Erythroblast (primary cell): ENCODE results near the gene RRAGD.

Experiments
- GATA1 ChIP-seq: IDR thresholded peaks from 2 replicates; pipeline ENCODE4 v1.6.1; 2011; ENCODE audit warnings: low read depth, mild to moderate bottlenecking, control low read depth, low read length, moderate library complexity
- POLR2A ChIP-seq: IDR thresholded peaks from 2 replicates; pipeline ENCODE4 v1.6.1; 2011; ENCODE audit warnings: mild to moderate bottlenecking, low read length

DNA sequence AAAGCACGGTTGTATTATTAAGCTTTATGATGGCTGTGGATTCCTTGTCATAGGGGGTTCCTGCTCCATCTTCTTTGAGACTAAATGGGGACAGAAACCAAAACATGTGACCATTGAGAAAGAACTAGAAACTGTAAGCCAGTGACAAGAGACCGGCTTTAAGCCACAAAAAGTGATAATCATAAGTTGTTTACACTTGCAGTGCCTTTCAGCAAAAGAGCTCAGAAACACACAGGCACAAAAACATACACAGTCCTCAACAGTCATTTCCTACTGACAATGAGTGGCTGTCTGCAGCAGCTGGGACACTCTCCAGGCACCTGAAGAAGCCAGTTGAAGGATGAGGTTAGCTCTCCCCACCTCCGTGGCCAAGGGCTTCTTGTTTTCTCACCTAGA is 39.6 kb downstream of the RRAGD start:
- TF ChIP-seq POLR2A (no peak), GATA1 (no peak)
